Smooth muscle cell (in vitro differentiated cells): ENCODE measurements around the gene TTLL3. TPM values are rescaled to one million over a fixed set of nuclear protein-coding genes. Genes with fewer than 3 reads are reported as not detected.
"Not testable (repeated sequence)": the region's sequence is repeated elsewhere in the genome, so short reads cannot be mapped to it uniquely, and the experiment has no call there.

Source experiments
- DNase-seq: peaks from one replicate; lab custom pipeline; 2025; ENCODE audit not compliant: unreplicated experiment; lab: John Stamatoyannopoulos, UW
- H2AFZ ChIP-seq: fragments of 200-600 bp; sonication (generic); 2 replicates; pipeline ENCODE4 v1.6.0; 2016; ENCODE audit warnings: antibody characterized with exemption, low read depth, mild to moderate bottlenecking
- H3F3A ChIP-seq: fragments of 200-600 bp; sonication (generic); 2 replicates; pipeline ENCODE4 v1.6.0; 2017; ENCODE audit warnings: antibody characterized with exemption, low read depth
- H3K27ac ChIP-seq: fragments of 200-600 bp; sonication (generic); 2 replicates; pipeline ENCODE4 v1.5.1; 2016; ENCODE audit warnings: low read depth, mild to moderate bottlenecking
- H3K27me3 ChIP-seq: fragments of 200-600 bp; sonication (generic); 2 replicates; pipeline ENCODE4 v1.6.1; 2016; ENCODE audit warnings: low read depth, mild to moderate bottlenecking
- H3K36me3 ChIP-seq: fragments of 200-600 bp; sonication (generic); 2 replicates; pipeline ENCODE4 v1.5.1; 2016; ENCODE audit warnings: low read depth
- H3K4me1 ChIP-seq: fragments of 200-600 bp; sonication (generic); 2 replicates; pipeline ENCODE4 v1.5.1; 2016; ENCODE audit warnings: low read depth
- H3K4me2 ChIP-seq: fragments of 200-600 bp; sonication (generic); 2 replicates; pipeline ENCODE4 v1.6.0; 2016; ENCODE audit warnings: mild to moderate bottlenecking
- H3K4me3 ChIP-seq: fragments of 200-600 bp; sonication (generic); 2 replicates; pipeline ENCODE4 v1.5.1; 2016; ENCODE audit warnings: mild to moderate bottlenecking
- H3K79me2 ChIP-seq: fragments of 200-600 bp; sonication (generic); 2 replicates; pipeline ENCODE4 v1.6.0; 2016; ENCODE audit warnings: low read depth, mild to moderate bottlenecking
- H3K9ac ChIP-seq: fragments of 200-600 bp; sonication (generic); 2 replicates; pipeline ENCODE4 v1.6.0; 2016; ENCODE audit warnings: low read depth
- H3K9me3 ChIP-seq: fragments of 200-600 bp; sonication (generic); replicated peaks from 2 replicates; pipeline ENCODE4 v1.5.1; 2016; ENCODE audit warnings: low read depth
- H4K20me1 ChIP-seq: fragments of 200-600 bp; sonication (generic); 2 replicates; pipeline ENCODE4 v1.6.0; 2016; ENCODE audit warnings: low read depth
- CTCF ChIP-seq: fragments of 200-600 bp; sonication (generic); IDR thresholded peaks from 2 replicates; pipeline ENCODE4 v1.5.1; 2017; ENCODE audit warnings: borderline replicate concordance, mild to moderate bottlenecking, antibody characterized with exemption; ENCODE audit not compliant: insufficient read depth, poor library complexity, severe bottlenecking
- WGBS: methylation state at CpG from one replicate; pipeline ENCODE4 v1.1.7; 2016; ENCODE audit warnings: low lambda C conversion rate; 5-methylcytosine and 5-hydroxymethylcytosine counted together
- polyA plus RNA-seq: library from polyadenylated mRNA; unstranded; fragments of >200 nt; fragmentation: Nextera tagmentation; extraction: Ambion mirVana; gene quantifications from 2 replicates; pipeline ENCODE4 v1.2.1, GENCODE V29; 2016
- total RNA-seq: library from RNA; depleted of rRNA; stranded (reverse); fragments of >200 nt; gene quantifications from 2 replicates; pipeline ENCODE4 v1.2.3, GENCODE V29; 2014

The TTLL3 gene
- total and polyA plus RNA-seq, 2 experiments from 2014 or later: 16.4 to 25.6 TPM

- Histone ChIP-seq H3K4me2 (peak overlapping the region; percentile 76), H4K20me1 (no peaks in the 10 kb centered on the region), H3K4me1 (no peaks in the 10 kb centered on the region), H3K9me3 (no peaks in the 10 kb centered on the region), H3K27ac (no peak overlapping the region), H3K9ac (no peak overlapping the region), H2AFZ (peak overlapping the region; percentile 86), H3F3A (no peaks in the 10 kb centered on the region), H3K27me3 (no peaks in the 10 kb centered on the region), H3K79me2 (no peaks in the 10 kb centered on the region), H3K36me3 (no peaks in the 10 kb centered on the region), H3K4me3 (peak overlapping the region; percentile 36)
- 80% methylated on average over 18 of the region's 22 CpGs for WGBS
- no peak for TF ChIP-seq CTCF
- no peak for DNase-seq
Observed at GRCh38 chr3:9863058-9863772, 53.2 kb downstream of the TTLL3 start.

- H3K27me3 ChIP-seq: no peaks in the 10 kb centered on the region
- 65% methylated on average over 16 of the region's 16 CpGs for WGBS
- peak overlapping the region; percentile 35 for H3K4me2 ChIP-seq
Observed at GRCh38 chr3:9864200-9864927, 54.3 kb downstream of the TTLL3 start.

GRCh38 chr3:9865125-9865637 lies 55.1 kb downstream of the TTLL3 start:
- not testable (repeated sequence) for H3K4me1 ChIP-seq, H3K27me3 ChIP-seq, H3K9ac ChIP-seq, H3F3A ChIP-seq, H3K79me2 ChIP-seq, H2AFZ ChIP-seq, H3K36me3 ChIP-seq, H4K20me1 ChIP-seq, DNase-seq, H3K4me3 ChIP-seq, H3K9me3 ChIP-seq
- 82% methylated on average over 10 of the region's 10 CpGs for WGBS
- Histone ChIP-seq H3K27ac (peak overlapping the region; percentile 4), H3K4me2 (peak overlapping the region; percentile 35)

More at GRCh38 chr3:9864200-9864927, 54.3 kb downstream of the TTLL3 start:
- Histone ChIP-seq H3K4me3 (no peak overlapping the region), H3K4me1 (no peaks in the 10 kb centered on the region), H4K20me1 (no peaks in the 10 kb centered on the region), H3K9ac (no peak overlapping the region), H2AFZ (peak overlapping the region; percentile 55), H3K27ac (peak overlapping the region; percentile 20), H3K9me3 (no peaks in the 10 kb centered on the region), H3F3A (no peaks in the 10 kb centered on the region), H3K36me3 (no peaks in the 10 kb centered on the region), H3K79me2 (no peaks in the 10 kb centered on the region)
- DNase-seq: no peak
- no peak for TF ChIP-seq CTCF

GRCh38 chr3:9866639-9867038 lies 56.6 kb downstream of the TTLL3 start:
- Histone ChIP-seq H3K9ac (no peak overlapping the region), H3K4me2 (no peak overlapping the region), H4K20me1 (no peaks in the 10 kb centered on the region), H3K9me3 (no peaks in the 10 kb centered on the region), H3K4me1 (no peaks in the 10 kb centered on the region), H3K36me3 (no peaks in the 10 kb centered on the region), H3K27me3 (no peaks in the 10 kb centered on the region), H3F3A (no peaks in the 10 kb centered on the region), H3K79me2 (no peaks in the 10 kb centered on the region), H3K4me3 (no peak overlapping the region), H2AFZ (no peak overlapping the region), H3K27ac (no peak overlapping the region)
- DNase-seq: no peak
- TF ChIP-seq CTCF: no peak
- 94% methylated on average over 8 of the region's 8 CpGs for WGBS
